Esophagus mucosa (tissue), 1 donor: ENCODE data around the gene GATD1. TPM values are rescaled to one million over a fixed set of nuclear protein-coding genes. Genes with fewer than 3 reads are reported as not detected.
"Not testable (repeated sequence)": the region's sequence is repeated elsewhere in the genome, so short reads cannot be mapped to it uniquely, and the experiment has no call there.

Experiments used
- ATAC-seq: fragments of 200-7000 bp; cut with Tn5 transposase; one replicate; pipeline ENCODE4 v1.9.1; 2020
- total RNA-seq: library from RNA; stranded (reverse); gene quantifications from one replicate; pipeline ENCODE4 v1.2.4, GENCODE V29; 2023
- donor health status: DM: yes; HTN: yes; CAD: no.

Gene GATD1
- total RNA-seq, 1 donor from 2014 or later = 38.4 TPM

DNA sequence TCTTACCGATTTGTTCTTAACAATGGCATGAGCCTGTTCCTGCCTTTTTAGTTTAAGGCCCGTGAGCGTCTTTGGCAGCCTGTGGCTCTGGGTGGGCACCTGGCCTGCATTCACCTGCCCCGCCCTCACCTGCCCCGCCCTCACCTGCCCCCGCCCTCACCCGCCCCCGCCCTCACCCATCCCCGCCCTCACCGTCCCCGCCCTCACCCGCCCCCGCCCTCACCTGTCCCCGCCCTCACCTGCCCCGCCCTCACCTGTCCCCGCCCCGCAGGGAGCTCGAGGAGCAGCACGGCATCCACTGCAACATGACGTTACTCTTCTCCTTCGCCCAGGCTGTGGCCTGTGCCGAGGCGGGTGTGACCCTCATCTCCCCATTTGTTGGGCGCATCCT is 14.2 kb downstream of the GATD1 start:
- ATAC-seq = peak; percentile 73

GRCh38 chr11:762421-763072 is 14.7 kb downstream of the GATD1 start:
- peak; percentile 92 for ATAC-seq

DNA sequence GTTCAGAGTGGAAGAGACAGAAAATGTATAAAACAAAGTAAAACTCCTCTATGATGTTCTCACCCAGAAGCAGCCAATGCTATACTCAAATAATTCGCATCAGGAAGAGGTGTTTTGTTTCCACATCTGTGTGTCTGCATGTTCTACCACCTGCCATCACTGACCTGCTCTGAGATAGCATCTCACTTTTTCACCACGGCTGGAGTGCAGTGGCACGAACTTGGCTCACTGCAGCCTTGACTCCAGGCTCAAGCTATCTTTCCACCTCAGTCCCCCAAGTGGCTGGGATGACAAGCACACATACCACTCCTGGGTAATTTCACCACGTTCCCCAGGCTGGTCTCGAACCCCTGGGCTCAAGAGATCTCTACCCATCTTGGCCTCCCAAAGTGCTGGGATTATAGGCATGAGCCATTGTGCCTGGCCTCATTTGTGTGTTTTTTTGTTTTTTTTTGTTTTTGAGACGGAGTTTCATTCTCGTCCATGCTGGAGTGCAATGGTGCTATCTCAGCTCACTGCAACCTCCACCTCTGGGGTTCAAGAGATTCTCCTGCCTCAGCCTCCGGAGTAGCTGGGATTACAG is 15.7 kb downstream of the GATD1 start:
- no peak for ATAC-seq

DNA sequence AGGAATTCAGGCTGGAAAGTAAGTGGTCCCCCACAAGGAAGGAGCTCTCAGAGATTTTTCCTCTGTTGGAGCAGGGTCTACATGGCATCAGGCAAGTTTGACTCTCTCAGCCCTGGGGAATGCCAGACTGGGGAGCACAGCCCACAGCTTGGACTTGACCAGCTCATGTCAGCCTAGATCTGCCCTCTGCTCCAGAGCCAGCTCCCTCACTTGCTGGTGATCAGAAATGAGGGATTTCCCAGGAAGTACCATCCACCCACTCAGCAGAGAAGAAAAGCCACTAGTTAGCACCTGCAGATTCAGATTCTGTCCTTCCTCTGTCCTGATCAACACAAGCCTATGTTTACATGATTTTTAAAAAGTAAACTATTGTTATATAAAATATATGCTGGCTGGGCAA is 17.1 kb downstream of the GATD1 start:
- ATAC-seq = no peak

GRCh38 chr11:749731-750130 is 27.6 kb downstream of the GATD1 start:
- no peak for ATAC-seq

DNA sequence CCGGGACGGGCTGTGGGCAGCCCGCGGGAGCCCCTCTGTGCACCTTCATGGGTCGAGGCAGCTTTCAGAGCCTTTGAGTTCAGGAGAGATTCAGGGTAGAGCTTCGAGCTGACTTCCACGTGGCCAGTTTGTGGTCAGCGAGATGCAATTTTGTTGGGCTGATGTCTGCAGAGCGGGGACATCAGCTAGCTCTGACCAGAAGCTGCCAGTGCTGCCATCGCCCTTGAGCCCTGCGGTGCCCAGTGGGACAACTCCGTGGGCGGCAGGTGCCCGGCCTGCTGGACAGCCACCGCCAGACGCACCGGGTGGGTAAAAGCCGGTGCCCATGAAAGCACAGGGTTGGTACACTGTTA is 29.3 kb downstream of the GATD1 start:
- peak; percentile 8 for ATAC-seq

DNA sequence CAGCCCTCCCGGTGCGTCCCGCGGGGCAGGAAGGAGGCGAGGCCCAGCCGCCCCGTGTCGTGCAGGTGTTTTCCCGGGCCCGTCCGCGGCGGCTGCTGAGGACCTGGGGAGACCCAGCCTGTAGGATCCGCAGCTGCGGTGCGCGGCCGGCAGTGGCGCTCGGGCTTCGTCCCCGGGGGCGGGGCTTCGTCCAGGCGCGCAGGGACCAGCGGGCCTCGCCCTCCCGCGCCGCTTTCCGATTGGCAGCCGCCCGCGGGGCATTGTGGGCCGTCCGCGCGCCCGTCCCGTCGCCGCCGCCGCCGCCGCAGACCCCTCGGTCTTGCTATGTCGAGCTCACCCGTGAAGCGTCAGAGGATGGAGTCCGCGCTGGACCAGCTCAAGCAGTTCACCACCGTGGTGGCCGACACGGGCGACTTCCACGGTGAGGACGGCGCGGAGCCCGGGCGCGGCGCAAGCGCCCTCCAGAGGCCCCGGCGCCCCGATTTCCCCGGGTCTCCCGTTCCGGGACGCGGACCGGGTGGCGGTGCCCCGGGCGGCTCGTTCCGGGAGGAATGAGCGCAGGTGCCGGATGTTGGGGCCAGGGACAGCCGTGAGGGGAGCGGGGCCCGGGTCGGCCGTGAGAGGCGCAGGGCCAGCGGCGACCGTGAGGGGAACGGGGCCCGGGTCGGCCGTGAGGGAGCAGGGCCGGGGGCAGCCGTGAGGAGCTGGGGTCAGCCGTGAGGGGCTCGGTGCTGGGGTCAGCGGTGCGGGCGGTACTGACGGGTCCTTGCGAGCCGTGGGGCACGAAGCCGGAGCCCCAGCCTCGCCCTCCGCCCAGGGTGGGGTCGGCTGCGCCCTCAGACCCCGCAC is 29.9 kb downstream of the GATD1 start, which contains the start of gene TALDO1:
TALDO1 (plus strand) TSS at position 307 of the 849 bp plus-strand sequence; CDS start at position 325, 18 bp downstream.
- peak; percentile 90 for ATAC-seq

DNA sequence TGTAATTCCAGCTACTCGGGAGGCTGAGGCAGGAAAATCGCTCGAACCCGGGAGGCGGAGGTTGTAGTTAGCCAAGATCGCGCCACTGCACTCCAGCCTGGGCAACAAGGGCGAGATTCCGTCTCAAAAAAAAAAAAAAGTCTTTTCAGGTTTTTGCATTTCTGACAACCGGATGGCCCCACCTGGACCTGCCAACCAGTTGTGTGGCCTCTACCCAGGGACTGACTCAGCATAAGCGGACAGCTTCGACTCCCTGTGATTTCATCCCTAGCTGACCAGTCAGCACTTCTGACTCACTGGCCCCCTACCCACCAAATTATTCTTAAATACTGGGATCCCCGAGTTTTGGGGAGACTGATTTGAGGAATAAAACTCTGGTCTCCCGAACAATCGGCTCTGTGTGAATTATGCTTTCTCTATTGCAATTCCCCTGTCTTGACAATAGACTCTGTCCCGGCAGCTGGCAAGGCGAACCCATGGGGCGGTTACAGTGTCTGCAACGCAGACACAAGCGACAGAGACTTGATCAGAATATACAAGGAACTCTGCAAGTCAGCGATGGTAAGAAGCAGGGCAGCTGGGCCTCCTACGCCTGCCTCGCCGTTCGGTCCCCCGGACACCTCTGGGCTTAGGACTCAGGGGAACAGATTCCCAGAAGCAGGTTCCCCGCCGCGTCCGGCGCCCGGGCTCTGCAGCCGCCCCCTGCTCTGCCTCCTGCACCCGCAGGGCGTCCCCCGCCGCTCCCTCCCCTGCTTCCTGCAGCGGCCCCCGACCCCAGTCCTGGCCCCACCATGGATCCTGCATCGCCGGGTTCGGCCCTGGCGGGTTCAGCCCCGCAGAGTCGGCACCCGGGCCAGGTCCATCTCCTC is 30.8 kb downstream of the GATD1 start:
- ATAC-seq = peak; percentile 31

- no peak for ATAC-seq
Measured at GRCh38 chr11:745428-745827, 31.9 kb downstream of the GATD1 start.

DNA sequence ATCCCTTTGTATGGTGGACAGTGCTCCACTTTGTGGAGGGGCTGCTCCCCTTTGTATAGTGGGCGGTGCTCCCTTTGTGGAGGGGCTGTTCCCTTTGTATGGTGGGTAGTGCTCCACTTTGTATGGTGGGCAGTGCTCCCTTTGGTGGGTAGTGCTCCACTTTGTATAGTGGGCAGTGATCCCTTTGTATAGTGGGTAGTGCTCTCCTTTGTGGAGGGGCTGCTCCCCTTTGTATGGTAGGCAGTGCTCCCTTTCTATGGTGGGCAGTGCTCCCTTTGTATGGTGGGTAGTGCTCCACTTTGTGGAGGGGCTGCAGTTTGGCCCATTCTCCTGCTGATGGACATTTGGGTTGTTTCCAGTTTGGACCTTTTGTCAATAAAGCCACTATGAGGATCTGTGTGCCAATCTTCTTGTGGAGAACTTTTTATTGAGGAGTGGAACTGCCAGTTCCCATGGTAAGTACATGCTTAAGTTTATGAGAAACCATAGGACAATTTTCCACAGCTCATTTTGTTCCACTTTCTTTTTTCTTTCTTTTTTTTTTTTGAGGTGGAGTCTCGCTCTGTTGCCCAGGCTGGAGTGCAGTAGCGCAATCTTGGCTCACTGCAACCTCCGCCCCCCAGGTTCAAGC is 34.6 kb downstream of the GATD1 start:
- ATAC-seq = no peak

DNA sequence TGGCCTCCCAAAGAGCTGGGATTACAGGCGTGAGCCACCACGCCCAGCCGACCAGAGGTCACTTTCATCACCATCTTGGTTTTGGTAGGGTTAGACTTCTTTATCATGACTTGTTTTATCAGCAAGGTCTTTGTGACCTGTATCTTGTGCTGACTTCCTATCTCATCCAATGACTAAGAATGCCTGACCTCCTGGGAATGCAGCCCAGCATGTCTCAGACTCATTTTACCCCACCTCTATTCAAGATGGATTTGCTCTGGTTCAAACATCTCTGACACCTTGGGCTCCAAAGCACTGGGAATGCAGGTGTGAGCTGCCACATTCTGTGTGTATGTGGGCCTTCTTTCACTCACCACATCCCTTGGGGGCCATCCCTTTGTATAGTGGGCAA is 35.1 kb downstream of the GATD1 start:
- ATAC-seq = no peak

DNA sequence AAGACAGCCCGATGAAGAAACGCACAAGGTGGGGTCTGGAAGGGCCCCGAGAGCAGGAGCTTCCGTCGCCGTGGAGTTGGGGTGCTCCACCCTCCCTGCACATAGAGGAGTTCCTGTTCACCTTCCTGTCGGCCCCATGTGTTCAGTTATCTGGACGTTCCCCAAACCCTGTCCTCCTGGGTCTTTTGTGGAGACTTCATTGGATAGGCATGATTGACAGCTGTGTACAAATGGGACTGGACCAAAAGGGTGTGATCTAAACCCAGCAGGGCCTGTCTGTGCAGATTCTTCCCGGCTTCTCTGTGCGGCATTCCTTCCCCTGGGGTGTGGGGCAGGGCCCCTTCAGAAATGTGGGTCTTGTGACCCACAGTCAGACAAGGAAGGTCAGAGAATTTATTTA is 39.4 kb downstream of the GATD1 start:
- ATAC-seq = peak; percentile 94

DNA sequence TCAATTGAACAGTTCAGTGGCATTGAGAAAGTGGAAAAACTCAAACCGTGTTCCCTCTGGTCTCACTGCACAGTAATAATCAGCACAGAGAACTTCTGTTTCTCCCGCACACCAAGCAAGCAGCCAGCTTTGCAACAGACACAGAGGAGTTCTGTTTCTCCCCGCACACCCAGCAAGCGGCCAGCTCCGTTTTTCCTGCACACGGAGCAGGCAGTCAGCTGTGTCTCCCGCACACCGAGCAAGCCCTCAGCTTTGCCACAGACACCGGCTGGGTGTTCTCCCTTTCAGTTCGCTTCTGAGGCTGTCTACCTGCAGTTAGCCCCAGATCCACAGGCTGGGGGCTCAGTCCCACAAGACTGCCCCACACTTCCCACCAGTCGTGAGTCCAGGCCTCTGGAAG is 39.9 kb downstream of the GATD1 start:
- peak; percentile 5 for ATAC-seq

DNA sequence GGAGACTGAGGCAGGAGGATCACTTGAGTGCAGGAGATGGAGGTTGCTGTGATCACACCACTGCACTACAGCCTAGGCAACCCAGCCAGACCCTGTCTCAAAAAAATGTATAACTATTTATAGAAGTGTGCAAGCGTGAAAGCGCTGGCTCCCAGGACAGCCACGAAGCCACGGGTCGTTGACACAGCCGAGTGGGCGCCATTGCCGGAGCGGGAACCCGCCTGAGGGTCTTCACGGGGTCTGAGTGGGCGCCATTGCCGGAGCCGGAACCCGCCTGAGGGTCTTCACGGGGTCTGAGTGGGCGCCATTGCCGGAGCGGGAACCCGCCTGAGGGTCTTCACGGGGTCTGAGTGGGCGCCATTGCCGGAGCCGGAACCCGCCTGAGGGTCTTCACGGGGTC is 42.7 kb downstream of the GATD1 start:
- ATAC-seq = not testable (repeated sequence)

GRCh38 chr11:733072-733471 is 44.2 kb downstream of the GATD1 start:
- ATAC-seq = no peak

DNA sequence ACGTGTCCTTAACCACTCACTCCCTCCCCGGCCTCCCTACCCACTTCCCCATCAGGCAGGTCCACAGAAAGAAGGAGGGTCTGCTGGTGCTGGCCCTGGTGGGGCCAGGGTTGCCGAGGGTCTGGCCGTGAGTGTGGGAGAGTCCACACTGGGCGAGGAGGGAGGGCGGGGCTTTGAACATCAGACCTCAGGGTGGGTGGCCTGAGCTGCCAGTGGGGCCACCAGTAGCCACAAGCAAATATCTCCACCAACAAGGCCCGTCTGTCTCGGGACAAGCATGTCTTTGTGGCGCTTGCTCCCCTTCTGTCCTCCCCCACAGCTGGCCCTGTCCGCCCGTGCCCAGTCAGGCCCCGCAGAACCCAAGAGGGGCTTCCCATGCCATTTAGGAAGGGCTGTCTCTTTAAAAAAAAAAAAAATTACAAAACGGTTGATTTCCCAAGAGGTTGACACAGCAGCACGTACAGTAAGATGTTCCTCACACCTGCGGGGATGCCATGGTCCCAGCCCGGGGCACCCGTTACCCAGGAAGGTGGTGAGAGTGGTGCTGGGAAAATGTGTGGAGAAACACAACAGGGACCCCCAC is 47.7 kb downstream of the GATD1 start:
- ATAC-seq = no peak

- ATAC-seq = no peak
Measured at GRCh38 chr11:728901-729491, 48.3 kb downstream of the GATD1 start.

DNA sequence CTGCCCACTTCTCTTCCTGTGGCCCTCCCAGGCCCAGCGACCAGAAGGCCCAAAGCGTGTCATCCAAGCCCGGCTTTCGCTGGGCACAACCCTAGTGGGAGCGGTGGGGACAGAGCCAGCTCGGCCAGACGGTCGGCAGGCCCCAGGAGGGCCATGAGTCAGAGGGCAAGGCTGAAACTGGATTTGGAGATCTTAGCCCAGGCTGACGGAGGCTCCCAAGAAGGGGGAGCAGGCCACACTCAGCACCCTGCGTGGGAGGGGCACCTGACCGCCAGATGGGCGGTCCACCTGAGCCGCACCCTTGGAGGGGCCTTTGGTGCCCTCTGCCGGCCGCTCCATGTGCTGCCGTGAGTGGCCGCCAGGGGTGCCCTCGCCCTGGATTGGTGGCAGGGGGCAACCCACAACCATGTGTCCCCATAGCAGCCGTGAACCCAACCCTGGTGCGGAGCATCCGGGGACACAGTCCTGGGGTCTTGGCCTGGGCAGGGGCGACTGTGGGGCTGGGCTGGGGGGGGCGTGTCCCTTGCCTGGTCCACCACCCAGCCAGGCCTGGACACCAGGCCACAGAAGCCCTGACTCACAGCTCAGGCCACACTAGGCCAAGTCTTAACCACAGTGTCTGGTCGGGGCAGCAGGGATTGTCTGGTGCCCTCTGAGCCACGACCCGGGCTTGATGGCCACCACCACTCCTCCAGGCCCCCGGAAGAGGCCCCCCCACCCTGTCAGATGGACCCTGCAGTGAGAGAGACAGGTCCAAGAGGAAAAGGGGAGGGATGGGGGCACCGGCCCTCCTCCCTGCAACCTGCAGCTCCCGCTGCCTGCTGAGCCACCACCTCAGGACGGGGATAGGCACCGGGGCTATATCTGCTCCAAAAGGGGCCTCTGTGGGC is 49.2 kb downstream of the GATD1 start:
- peak; percentile 80 for ATAC-seq

DNA sequence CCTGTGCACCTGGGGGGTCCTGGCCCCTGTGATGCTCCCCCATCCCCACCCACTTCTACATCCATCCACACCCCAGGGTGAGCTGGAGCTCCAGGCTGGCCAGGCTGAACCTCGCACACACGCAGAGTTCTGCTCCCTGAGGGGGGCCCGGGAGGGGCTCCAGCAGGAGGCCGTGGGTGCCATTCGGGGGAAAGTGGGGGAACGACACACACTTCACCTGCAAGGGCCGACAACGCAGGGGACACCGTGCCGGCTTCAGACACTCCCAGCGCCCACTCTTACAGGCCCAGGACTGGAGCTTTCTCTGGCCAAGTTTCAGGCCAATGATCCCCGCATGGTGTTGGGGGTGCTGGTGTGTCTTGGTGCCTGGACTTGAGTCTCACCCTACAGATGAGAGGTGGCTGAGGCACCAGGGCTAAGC is 50.0 kb downstream of the GATD1 start:
- ATAC-seq = peak; percentile 0
